ENCODE data around the gene PPM1G.

GRCh38 chr2:27409321-27410073 lies at the start of gene PPM1G:
- TF ChIP-seq CTCF (conservative IDR thresholded peaks at IDR 0.05; ENCODE audit: low read depth, low read length) (no peak), EZH2 (IDR thresholded peaks at IDR 0.05; ENCODE audit: borderline replicate concordance, low read depth, low read length, poor library complexity, severe bottlenecking) (no peak)

Data from A673 (cell line).